OCI-LY1 (cell line): ENCODE measurements around the gene IWS1.

ENCODE experiments used
- CTCF ChIP-seq: fragments of 200-600 bp; sonication (generic), shearing (Covaris generic); IDR thresholded peaks from 2 replicates; pipeline ENCODE4 v1.5.1; 2017; ENCODE audit warnings: mild to moderate bottlenecking, antibody characterized with exemption, low read length, moderate library complexity, mixed read lengths
- EZH2 ChIP-seq: fragments of 200-600 bp; sonication (generic), shearing (Covaris generic); IDR thresholded peaks from 2 replicates; pipeline ENCODE4 v1.8.0; 2017; ENCODE audit warnings: borderline replicate concordance, mixed run types, mild to moderate bottlenecking, antibody characterized with exemption, low read length, moderate library complexity, mixed read lengths

- TF ChIP-seq CTCF (no peak), EZH2 (no peak)
Observed at GRCh38 chr2:127465258-127465657, 61.0 kb downstream of the IWS1 start.
